ENCODE results near the gene DNAJA1.

The DNAJA1 gene

DNA sequence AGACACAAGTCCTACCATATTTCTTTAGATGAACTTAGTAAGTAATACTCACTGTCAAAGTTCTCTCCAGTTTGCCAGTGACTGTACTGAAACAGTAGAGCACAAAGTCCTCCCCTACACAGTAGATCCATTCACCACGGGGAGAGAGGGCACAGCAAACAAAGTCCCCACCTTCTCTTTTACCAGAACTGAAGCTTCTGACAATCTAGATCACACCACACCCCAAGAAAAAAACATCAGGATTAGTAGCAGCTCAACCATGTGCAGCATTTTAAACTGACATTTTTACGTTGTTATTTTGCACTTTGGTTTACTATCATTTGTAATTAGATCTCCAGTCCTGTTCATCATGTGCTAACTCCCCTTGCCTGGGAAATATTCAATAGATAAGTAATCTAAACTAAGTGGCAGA, 23.0 kb downstream of the DNAJA1 start:
- DNase-seq: no peak
- Histone ChIP-seq H3K36me3 (ENCODE audit: control insufficient read depth in 4 of 4, insufficient read depth in 4 of 4, low read length in 3 of 4) (peaks cover 13 to 53% (median 35%) of the 10 kb centered on the region in 4 experiments), H3K27ac (ENCODE audit: insufficient read depth in 1 of 2, low read depth in 1 of 2, low read length in 2 of 2, poor library complexity in 1 of 2, severe bottlenecking in 2 of 2) (no peak overlapping the region), H3K4me1 (ENCODE audit: control extremely low read depth in 1 of 4, control insufficient read depth in 4 of 4, insufficient read depth in 4 of 4, low read length in 3 of 4) (peaks cover 7 to 16% (median 12%) of the 10 kb centered on the region in 4 experiments), H3K4me3 (ENCODE audit: control insufficient read depth in 1 of 7, extremely low read depth in 1 of 7, insufficient read depth in 4 of 7, low read depth in 2 of 7, low read length in 6 of 7) (no peak overlapping the region), H3K27me3 (replicated peaks in 2 of 5; ENCODE audit: control insufficient read depth in 4 of 5, insufficient read depth in 5 of 5, low read length in 4 of 5) (no peaks in the 10 kb centered on the region), H3K9me3 (ENCODE audit: control extremely low read depth in 1 of 5, control insufficient read depth in 4 of 5, insufficient read depth in 2 of 5, low read depth in 1 of 5, low read length in 4 of 5) (no peaks in the 10 kb centered on the region)
- CTCF ChIA-PET: interaction anchor here (1.2 to 1.7 kb wide), 3 partner anchors 10 to 29 kb away, joined by 3 to 4 read pairs (median 4); partner anchors contain the start of gene SMU1
- no CpG with 5 or more reads among the region's 2 CpGs for WGBS (ENCODE audit: insufficient coverage)
- POLR2A ChIA-PET: no interaction called here

DNA sequence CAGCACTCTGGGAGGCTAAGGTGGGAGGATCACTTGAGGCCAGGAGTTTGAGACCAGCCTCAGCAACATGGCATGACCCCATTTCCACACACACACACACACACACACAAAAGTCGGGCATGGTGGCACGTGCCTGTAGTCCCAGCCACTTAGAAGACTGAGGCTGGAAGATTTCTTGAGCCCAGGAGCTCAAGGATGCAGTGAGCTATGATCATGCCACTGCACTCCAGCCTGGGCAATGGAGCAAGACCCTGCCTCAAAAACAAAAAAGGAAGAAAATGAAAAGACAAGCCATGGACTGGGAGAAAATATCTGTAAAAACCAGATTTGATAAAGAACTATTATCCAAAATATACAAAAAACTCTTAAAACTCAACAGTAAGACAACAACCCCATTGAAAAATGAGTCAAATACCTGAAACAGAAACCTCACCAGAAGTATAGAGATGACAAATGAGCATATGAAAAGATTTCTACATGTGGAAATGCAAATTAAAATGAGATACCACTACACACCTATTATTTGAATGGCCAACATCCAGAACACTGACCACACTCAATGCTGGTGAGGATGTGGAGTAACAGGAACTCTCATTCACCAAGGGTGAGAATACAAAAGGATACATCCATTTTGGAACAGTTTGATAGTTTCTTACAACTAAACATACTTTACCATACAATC, 24.7 kb downstream of the DNAJA1 start:
- H3K27me3 ChIP-seq (replicated peaks in 2 of 5; ENCODE audit: control insufficient read depth in 4 of 5, insufficient read depth in 5 of 5, low read length in 4 of 5): no peaks in the 10 kb centered on the region
- no peaks in the 10 kb centered on the region for H3K9me3 ChIP-seq (ENCODE audit: control extremely low read depth in 1 of 5, control insufficient read depth in 4 of 5, insufficient read depth in 2 of 5, low read depth in 1 of 5, low read length in 4 of 5)
- ChIA-PET CTCF (interaction anchor here (0.7 to 1.2 kb wide), 3 partner anchors 10 to 208 kb away, joined by 3 read pairs; no protein-coding TSS in a partner anchor), POLR2A (no interaction called here)
- peaks cover 0 to 1% (median under 1%) of the 10 kb centered on the region in 4 experiments for H3K4me1 ChIP-seq (ENCODE audit: control extremely low read depth in 1 of 4, control insufficient read depth in 4 of 4, insufficient read depth in 4 of 4, low read length in 3 of 4)
- no peak overlapping the region for H3K4me3 ChIP-seq (ENCODE audit: control insufficient read depth in 1 of 7, extremely low read depth in 1 of 7, insufficient read depth in 4 of 7, low read depth in 2 of 7, low read length in 6 of 7)
- DNase-seq: no peak
- H3K36me3 ChIP-seq (ENCODE audit: control insufficient read depth in 4 of 4, insufficient read depth in 4 of 4, low read length in 3 of 4): peaks cover 13 to 70% (median 44%) of the 10 kb centered on the region in 4 experiments
- no CpG with 5 or more reads among the region's 2 CpGs for WGBS (ENCODE audit: insufficient coverage)
- no peak overlapping the region for H3K27ac ChIP-seq (ENCODE audit: insufficient read depth in 1 of 2, low read depth in 1 of 2, low read length in 2 of 2, poor library complexity in 1 of 2, severe bottlenecking in 2 of 2)

DNA sequence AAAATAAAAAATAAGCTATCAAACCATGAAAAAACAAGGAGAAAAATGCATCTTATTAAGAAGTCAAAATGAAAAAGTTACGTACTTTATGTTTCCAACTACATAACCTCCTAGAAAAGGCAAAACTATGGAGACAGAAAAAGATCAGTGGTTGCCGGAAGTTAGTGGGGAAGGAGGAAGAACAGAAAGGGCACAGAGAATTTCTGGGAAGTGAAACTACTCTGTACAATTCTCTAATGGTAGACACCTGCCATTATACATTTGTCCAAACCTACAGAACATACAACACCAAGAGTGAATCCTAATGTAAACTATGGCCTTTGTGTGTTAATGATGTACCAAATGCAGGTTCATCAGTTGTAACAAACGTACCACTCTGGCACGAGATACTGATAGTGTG, 26.1 kb downstream of the DNAJA1 start:
- ChIA-PET CTCF (interaction anchor here (1.2 kb wide), 1 partner anchor 11 kb away, joined by 3 read pairs; no protein-coding TSS in a partner anchor), POLR2A (no interaction called here)
- Histone ChIP-seq H3K36me3 (ENCODE audit: control insufficient read depth in 4 of 4, insufficient read depth in 4 of 4, low read length in 3 of 4) (peaks cover 19 to 76% (median 48%) of the 10 kb centered on the region in 4 experiments), H3K27ac (ENCODE audit: insufficient read depth in 1 of 2, low read depth in 1 of 2, low read length in 2 of 2, poor library complexity in 1 of 2, severe bottlenecking in 2 of 2) (no peak overlapping the region), H3K4me3 (ENCODE audit: control insufficient read depth in 1 of 7, extremely low read depth in 1 of 7, insufficient read depth in 4 of 7, low read depth in 2 of 7, low read length in 6 of 7) (no peak overlapping the region), H3K9me3 (ENCODE audit: control extremely low read depth in 1 of 5, control insufficient read depth in 4 of 5, insufficient read depth in 2 of 5, low read depth in 1 of 5, low read length in 4 of 5) (no peaks in the 10 kb centered on the region), H3K27me3 (replicated peaks in 2 of 5; ENCODE audit: control insufficient read depth in 4 of 5, insufficient read depth in 5 of 5, low read length in 4 of 5) (no peaks in the 10 kb centered on the region), H3K4me1 (ENCODE audit: control extremely low read depth in 1 of 4, control insufficient read depth in 4 of 4, insufficient read depth in 4 of 4, low read length in 3 of 4) (no peaks in the 10 kb centered on the region)
- 96% methylated on average over 2 of the region's 4 CpGs for WGBS (ENCODE audit: insufficient coverage)
- no peak for DNase-seq

DNA sequence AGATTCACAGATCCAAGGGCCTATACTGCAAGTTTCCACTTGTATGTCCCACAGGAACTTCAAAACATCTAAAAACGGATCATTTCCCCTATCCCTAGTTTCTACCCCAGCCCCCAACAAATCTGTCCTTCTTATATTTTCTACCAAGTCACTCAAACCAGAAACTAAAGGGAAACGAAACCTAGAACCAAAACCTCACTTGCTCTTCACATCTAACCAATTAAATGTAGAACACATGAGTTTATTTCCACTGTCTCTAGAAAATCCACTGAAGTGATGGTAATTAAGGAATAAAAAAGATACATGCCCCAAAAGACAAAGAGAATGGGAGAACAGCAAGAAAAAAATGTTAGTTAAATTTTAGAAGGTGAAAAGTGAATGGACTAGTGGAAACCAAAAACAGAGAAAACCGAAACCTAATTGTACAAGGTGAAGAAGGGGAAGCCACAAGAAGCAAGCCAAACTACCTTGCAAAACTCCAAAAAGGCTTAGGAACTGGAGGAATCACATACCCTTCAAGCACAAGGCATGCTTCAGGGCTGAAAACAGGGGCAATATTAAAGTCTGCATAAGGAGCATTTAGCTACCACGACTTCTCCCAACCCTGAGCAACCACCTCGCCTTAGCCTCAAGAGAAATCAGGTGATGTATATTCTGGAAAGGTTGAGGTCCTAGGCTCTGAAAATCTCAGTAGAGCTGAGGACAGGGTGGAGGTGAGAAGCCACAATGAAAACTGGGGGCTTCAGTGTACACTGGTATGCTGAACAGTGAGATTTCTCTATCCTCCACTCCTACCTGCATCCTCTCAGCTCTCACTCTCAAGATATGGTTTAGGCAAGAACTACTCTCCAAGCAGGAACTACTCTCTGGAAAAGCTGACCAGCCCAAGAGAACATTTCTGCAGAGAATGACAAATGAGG, 40.3 kb downstream of the DNAJA1 start:
- CTCF ChIA-PET: interaction anchor here (1.5 kb wide), 1 partner anchor 11 kb away, joined by 8 read pairs; the partner anchor contains the start of gene SMU1
- 85% methylated on average over 2 of the region's 5 CpGs for WGBS (ENCODE audit: insufficient coverage)
- POLR2A ChIA-PET: no interaction called here
- peaks cover 14 to 74% (median 47%) of the 10 kb centered on the region in 4 experiments for H3K36me3 ChIP-seq (ENCODE audit: control insufficient read depth in 4 of 4, insufficient read depth in 4 of 4, low read length in 3 of 4)
- no peak overlapping the region for H3K4me3 ChIP-seq (ENCODE audit: control insufficient read depth in 1 of 7, extremely low read depth in 1 of 7, insufficient read depth in 4 of 7, low read depth in 2 of 7, low read length in 6 of 7)
- H3K27me3 ChIP-seq (replicated peaks in 2 of 5; ENCODE audit: control insufficient read depth in 4 of 5, insufficient read depth in 5 of 5, low read length in 4 of 5): no peaks in the 10 kb centered on the region
- H3K27ac ChIP-seq (ENCODE audit: insufficient read depth in 1 of 2, low read depth in 1 of 2, low read length in 2 of 2, poor library complexity in 1 of 2, severe bottlenecking in 2 of 2): no peak overlapping the region
- no peak for DNase-seq
- H3K4me1 ChIP-seq (ENCODE audit: control extremely low read depth in 1 of 4, control insufficient read depth in 4 of 4, insufficient read depth in 4 of 4, low read length in 3 of 4): no peaks in the 10 kb centered on the region
- H3K9me3 ChIP-seq (ENCODE audit: control extremely low read depth in 1 of 5, control insufficient read depth in 4 of 5, insufficient read depth in 2 of 5, low read depth in 1 of 5, low read length in 4 of 5): no peaks in the 10 kb centered on the region

DNA sequence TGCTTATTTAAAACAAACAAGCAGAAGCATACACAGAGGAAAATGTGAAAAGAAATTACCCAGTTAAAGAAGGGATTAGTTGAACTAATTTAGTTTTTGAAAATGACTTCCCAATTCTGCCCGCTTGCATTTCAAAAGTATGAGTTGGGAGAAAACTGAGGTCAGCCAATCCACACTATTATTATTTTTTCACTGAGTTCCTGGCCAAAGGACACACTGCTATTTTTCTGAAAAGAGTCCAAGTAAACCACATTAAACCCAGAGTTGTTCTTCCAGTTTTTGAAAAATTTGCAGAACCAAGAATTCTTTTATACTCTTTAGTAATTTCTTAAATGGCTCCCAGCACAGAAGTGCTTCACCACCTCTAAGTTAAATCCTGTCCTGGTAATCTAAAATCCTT, 43.9 kb downstream of the DNAJA1 start:
- ChIA-PET POLR2A (no interaction called here), CTCF (interaction anchor here (1.7 kb wide), 1 partner anchor 158 kb away, joined by 6 read pairs; no protein-coding TSS in a partner anchor)
- Histone ChIP-seq H3K9me3 (ENCODE audit: control extremely low read depth in 1 of 5, control insufficient read depth in 4 of 5, insufficient read depth in 2 of 5, low read depth in 1 of 5, low read length in 4 of 5) (no peaks in the 10 kb centered on the region), H3K27me3 (replicated peaks in 2 of 5; ENCODE audit: control insufficient read depth in 4 of 5, insufficient read depth in 5 of 5, low read length in 4 of 5) (no peaks in the 10 kb centered on the region), H3K4me1 (ENCODE audit: control extremely low read depth in 1 of 4, control insufficient read depth in 4 of 4, insufficient read depth in 4 of 4, low read length in 3 of 4) (no peaks in the 10 kb centered on the region), H3K36me3 (ENCODE audit: control insufficient read depth in 4 of 4, insufficient read depth in 4 of 4, low read length in 3 of 4) (peaks cover 6 to 78% (median 46%) of the 10 kb centered on the region in 4 experiments), H3K27ac (ENCODE audit: insufficient read depth in 1 of 2, low read depth in 1 of 2, low read length in 2 of 2, poor library complexity in 1 of 2, severe bottlenecking in 2 of 2) (no peak overlapping the region), H3K4me3 (ENCODE audit: control insufficient read depth in 1 of 7, extremely low read depth in 1 of 7, insufficient read depth in 4 of 7, low read depth in 2 of 7, low read length in 6 of 7) (no peak overlapping the region)
- no CpG with 5 or more reads among the region's 1 CpG for WGBS (ENCODE audit: insufficient coverage)
- DNase-seq: no peak

DNA sequence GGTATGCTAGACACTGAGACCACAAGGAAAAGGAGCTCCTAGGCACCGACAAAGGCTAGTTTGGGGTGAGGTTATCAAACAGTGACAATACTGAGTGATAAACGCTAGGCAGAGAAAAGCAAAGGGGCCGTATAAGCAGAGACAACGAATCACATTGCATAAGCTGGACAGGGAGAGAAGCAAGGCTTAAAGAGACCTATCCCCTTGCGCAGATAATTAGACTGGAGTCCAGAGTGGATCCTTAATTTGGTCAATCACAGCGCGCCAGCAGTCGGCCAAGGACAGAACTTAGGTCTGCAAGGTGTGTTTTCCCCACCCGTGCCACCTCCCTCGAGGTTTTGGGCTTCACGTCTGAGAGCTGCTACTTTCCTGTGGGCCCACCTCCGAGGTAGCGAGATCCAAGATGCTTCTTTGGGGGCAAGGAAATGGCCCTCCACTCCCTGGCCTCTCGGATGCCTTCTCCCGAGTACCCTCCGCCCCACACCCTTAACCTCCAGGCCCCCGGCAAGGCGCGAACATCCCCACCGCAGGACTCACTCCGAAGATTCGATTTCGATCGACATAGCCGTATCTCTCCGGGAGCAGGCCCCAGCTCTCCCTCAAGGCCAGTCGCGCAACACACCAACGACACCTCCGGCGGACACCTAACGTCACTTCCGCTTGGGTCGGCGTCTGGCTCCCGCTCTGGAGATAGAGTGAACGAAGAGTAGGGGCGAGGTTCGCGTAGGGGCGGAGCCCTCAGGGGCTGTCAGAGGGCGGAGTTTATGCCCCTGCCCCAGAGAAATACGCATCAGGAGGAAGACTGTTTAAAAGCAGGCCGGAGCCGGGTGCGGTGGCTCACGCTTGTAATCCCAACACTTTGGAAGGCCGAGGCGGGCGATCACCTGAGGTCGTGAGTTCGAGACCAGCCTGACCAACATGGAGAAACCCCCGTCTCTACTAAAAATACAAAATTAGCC, 51.3 kb downstream of the DNAJA1 start, which contains the start of gene SMU1:
Gene SMU1, minus strand, starts transcription at position 629 of the 959 bp plus-strand sequence. Its CDS starts 66 bp downstream, at position 563.
- Histone ChIP-seq H3K4me1 (ENCODE audit: control extremely low read depth in 1 of 4, control insufficient read depth in 4 of 4, insufficient read depth in 4 of 4, low read length in 3 of 4) (peaks cover 16 to 26% (median 23%) of the 10 kb centered on the region in 4 experiments), H3K36me3 (ENCODE audit: control insufficient read depth in 4 of 4, insufficient read depth in 4 of 4, low read length in 3 of 4) (peaks cover 0 to 25% (median 15%) of the 10 kb centered on the region in 4 experiments), H3K9me3 (ENCODE audit: control extremely low read depth in 1 of 5, control insufficient read depth in 4 of 5, insufficient read depth in 2 of 5, low read depth in 1 of 5, low read length in 4 of 5) (no peaks in the 10 kb centered on the region), H3K27ac (ENCODE audit: insufficient read depth in 1 of 2, low read depth in 1 of 2, low read length in 2 of 2, poor library complexity in 1 of 2, severe bottlenecking in 2 of 2) (peak within 1 kb of the TSS; percentile 96 to 99), H3K4me3 (ENCODE audit: control insufficient read depth in 1 of 7, extremely low read depth in 1 of 7, insufficient read depth in 4 of 7, low read depth in 2 of 7, low read length in 6 of 7) (peak within 1 kb of the TSS; percentile 72 to 99 (median 93)), H3K27me3 (replicated peaks in 2 of 5; ENCODE audit: control insufficient read depth in 4 of 5, insufficient read depth in 5 of 5, low read length in 4 of 5) (no peaks in the 10 kb centered on the region)
- under 1% methylated on average over 51 of the region's 53 CpGs for WGBS (ENCODE audit: insufficient coverage)
- POLR2A ChIA-PET: interaction anchor here (0.9 to 1.5 kb wide), 3 partner anchors 18 to 94 kb away, joined by 3 to 8 read pairs (median 5); partner anchors contain the start of gene B4GALT1
- CTCF ChIA-PET: interaction anchor here (1.1 to 1.8 kb wide), 8 partner anchors 10 to 189 kb away, joined by 3 to 8 read pairs (median 3); no protein-coding TSS in a partner anchor
- DNase-seq: peak; percentile 98 to 99 (median 99)
